NCI-H460 (cell line): ENCODE measurements around the gene HSPB2. TPM values are rescaled to one million over a fixed set of nuclear protein-coding genes. Genes with fewer than 3 reads are reported as not detected.

ENCODE experiments used
- DNase-seq: peaks from one replicate; pipeline ENCODE4 v3.0.0-alpha.2; 2016; ENCODE audit warnings: low read depth; ENCODE audit errors: extremely low read depth
- total RNA-seq: library from RNA; depleted of rRNA; stranded (reverse); fragments of >200 nt; shearing (Covaris generic); gene quantifications from 2 replicates; pipeline ENCODE4 v1.2.3, GENCODE V29; 2014

Gene HSPB2
- total RNA-seq, 1 experiment from 2014 or later = not detected

DNA sequence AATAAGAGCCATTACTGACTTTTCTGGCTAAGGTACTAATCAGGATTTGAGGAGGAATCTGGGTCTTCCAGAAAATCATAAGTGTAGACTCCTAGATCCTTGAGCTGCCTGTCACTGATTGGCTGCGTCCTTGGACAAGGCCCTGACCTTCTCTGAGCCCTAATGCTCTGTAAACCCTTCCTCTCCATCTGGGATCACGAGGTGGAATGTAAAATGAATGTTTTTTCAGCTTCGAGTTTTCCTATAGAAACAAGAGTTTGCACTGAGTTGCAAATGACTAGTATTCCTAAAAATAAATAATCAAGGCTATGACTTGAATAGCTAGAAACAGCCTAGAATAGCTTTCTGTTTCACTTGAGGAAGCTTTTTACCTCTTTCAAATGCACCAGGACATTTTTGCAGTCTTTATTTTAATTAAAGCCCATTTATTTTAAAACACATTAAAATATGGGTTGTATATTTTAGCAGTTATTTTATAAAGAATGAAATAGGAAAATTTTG, 23.6 kb downstream of the HSPB2 start:
- DNase-seq = no peak

DNA sequence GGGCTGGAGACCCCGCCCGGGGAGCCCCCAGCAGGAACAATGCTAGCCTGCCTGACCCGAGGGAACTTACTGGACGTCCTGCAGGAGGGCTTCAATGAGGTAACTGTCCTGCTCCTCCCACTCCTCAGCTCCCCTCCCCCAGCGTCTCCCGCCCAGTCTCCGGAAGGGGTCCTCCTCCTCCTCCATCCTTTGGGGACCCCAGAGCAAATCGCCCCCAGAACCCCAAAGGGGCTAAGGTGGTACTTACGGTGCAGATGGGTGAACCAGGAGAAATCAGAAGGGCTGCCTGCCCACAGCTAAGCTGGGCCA, 24.9 kb downstream of the HSPB2 start:
- DNase-seq = no peak

DNA sequence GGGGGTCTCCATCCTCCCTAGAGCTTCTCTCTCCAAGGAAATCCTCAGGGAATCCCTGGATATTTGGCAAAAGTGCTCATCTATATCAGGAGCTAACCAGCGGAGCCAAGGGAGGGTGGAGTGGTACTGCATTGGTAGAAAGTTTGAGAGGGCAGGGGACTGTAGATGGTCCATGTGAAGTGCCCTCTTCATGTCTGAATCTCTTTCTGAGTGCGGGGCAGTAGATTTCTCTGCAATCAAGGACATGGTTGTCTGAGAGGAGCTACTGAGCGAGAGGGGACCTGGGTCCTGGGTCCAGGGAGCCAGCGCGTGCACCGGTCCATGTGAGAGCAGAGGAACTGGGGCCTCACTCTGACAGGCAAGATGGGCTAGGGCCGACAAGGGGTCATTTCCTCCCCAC, 25.3 kb downstream of the HSPB2 start:
- no peak for DNase-seq

DNA sequence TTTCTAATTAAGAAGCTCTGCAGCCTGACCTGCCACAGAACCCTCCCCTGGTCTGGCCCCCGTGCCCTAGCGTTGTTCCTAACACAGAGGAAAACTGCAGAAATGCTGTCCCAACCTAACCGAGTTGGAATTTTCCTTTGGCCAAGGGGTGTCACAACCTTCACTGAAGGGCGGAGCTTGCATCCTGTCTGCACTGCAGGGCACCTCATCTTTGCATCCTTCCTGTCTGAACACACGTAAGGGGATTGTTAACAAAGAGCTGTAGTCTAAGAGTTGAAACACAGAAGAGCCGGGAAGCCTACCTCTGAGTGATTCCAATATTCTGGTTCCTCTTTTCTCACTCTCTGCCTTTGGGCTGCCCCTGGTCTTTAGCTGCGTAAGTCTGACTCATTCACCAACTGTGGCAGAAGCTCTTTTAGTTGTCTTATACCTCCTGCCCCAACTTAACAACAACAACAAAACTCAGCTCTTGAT, 26.2 kb downstream of the HSPB2 start:
- no peak for DNase-seq

DNA sequence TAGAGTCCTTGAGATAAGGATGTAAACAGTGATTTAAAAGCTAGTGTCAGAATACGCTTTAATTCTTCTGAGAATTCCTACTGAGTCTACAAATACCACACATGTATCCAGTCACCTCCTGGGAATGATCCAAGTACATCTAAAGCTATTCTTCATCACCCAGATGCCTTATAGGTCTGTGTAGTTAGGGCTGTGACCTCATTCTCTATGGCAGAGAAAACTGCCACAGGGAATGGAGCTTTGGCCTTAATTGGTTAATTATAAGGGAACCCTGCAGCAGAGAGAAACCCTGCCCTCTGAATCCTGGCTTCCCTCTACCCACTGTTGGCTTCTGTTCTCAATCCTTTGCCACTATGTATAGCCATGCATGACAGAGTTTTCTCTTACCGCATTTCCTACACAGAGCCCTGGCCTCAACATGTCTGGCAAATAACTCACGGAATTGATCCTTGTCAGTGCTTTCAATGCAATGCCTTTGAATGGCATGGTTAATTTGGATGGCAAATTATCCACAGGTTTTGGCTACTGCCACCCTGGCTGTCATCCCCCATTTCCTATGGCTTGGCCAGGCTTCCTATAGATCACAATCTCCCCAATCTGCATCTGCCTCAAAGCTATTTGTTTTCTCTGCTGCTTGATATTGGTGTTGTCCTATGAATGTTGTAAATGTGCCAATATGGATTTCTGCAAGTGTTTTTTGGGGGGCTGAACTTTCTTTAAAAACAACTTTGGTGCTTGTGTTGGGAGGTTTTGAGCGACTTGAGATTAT, 27.5 kb downstream of the HSPB2 start:
- DNase-seq = no peak

DNA sequence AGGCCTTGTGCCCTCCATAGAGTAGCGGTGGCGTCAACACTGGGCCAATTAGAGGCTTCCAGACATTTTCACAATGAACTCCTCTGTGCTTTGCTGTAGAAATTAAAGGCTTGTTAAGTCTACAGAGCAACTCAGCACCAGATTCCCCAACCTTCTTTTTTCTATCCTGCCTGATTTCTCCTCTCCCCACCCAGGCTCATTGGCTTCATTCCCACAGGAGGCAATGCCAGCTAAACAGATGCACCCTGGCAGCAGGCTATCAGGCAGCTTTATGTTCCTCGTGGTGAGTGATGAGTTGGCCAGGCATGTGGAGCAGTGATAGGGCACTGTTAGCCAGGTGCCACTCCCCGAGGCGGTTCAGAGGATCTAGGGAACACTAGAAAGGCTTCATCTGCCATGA, 29.4 kb downstream of the HSPB2 start:
- no peak for DNase-seq

DNA sequence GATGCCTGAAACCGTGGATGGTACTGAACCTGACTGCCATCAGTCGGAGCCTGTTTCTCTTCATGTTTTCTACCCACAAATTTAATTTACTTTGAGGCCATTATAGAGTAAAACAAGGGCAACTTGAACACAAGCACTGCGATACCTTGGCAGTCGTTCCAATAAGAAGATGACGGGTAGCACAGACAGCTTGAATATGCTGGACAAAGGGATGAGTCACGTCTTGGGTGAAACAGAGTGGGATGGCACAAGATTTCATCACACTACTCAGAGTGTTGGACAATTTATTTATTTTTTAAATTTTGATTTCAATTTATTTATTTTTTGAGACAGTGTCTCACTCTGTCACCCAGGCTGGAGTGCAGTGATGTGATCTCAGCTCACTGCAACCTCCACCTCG, 30.3 kb downstream of the HSPB2 start:
- no peak for DNase-seq

DNA sequence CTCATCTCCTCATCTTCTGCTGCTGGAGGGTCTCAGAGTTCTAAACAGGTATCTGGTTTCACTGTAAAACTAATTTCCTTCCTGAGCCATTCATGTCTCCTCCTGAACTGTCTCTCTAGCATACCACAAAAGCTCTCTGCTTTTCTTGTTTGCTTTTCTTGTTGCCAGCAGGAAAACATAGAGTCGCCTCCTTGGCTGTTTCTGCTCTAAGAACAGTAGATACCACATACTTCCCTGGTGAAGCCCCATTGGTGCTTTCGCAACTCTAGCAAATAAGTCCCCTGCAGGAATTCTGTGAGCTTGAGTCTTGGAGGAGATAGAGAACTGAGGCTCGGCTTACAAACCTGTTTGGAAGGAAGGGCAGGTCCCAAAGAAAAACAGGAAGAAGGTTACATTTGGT, 31.6 kb downstream of the HSPB2 start:
- DNase-seq = no peak

DNA sequence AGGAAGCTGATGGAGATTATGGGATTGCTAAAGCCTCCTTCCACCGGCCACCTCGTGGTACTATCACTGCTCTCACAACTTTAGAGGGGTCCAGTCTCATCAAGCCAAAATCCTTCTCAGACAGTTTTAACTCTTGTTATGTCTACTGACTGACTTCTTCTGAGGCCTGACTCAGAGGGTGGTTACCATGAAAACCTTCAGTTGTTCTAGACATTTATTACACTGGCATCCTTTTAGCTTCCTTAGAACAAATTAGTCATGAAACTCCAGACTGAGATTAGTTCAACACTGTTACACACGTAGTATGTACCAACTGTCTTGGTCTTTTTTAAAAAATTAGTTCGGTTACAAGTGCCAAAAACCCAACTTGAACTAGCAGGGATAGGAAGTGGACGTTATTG, 32.1 kb downstream of the HSPB2 start:
- no peak for DNase-seq

DNA sequence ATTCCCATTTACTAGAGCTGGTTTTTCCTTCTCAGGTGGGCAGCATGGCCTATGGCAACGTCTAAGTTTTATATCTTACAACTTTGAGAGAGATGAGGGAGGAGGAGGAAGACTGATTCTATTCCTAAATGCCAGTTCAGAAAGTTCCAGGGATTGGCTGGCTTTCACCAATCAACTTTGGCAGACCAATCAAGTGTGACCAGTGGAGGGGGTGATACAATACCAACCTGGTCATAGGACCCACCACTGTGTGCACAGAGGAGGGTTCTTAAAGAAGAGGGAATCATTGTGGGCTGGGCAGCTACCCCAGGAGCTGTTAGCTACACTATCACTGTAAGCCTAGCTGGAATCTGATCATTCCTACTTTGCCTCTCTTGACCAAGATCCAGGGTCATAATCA, 32.7 kb downstream of the HSPB2 start:
- no peak for DNase-seq

DNA sequence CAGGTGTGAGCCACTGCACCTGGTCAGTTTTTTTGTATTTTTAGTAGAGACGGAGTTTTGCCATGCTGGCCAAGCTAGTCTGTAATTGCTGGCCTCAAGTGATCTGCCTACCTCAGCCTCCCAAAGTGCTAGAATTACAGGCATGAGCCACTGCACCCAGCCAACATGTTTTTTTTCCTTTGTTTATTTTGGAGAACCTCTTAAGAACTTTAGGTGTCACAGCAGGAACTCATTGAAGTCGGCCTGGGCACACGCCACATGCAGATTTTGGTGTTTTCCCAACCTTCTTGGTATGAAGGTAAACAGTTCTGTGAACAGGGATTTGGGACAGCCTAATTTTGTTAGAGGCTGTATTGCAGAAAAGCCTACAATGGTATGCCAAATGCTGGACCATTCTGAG, 34.0 kb downstream of the HSPB2 start:
- DNase-seq = no peak

DNA sequence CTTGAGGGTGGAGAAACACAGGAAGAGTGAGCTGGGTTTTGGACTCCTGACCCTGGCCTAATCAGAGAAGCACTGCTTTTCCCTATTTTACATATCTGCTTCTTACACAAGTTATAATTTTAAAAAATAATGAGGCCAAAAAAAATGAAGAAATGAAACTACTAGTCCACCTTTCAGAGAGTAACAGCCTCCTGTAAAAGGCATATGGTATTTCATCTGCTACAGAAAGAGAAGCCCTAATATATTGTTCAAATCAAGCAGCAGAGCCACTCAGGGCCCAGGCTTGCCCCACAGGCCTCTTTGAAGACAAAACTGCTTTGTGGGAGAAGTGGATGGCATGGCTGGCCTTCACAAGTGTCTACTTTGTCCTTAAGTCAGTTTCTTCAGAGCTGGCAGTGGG, 34.6 kb downstream of the HSPB2 start:
- DNase-seq = no peak

DNA sequence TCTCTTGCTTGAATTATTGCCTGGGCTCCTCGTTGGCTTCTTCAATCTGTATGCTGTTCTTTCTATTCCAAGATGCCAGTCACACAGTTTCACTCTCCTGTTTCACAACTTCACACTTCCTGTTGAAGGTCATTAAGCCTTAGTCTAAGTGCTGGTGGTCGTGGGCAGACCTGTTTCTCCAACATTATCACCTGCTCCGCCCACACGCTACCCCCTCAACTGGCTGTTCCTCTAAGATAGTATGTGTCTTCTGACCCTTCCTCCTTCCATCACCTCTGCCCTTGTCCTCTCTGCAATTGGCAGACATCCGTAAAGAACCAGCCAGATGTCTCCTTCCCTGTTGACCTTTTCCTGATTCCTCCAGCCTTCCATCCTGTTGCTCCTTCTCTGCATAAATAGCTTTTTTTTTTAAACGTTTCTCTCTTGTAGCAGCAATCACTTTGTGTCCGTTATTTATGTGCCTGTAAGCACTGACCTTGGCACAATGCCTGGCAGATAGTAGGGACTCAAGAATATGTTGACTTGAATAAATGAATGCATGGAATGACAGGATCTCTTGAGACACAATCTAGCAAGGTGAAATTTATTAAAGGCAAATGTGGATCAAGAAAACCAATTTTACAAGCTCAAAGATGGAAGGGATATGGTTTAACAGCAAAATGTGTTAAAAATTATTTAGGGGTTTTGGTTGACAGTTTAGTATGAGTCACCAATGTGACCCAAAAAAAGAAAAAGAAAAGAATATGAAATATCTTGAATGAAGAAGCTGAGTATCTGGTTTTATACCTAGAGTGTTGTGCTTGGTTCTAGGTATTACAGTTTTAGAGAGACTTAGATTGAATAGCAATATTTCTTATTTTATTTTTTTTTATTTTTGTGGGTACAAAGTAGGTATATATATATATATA, 37.2 kb downstream of the HSPB2 start:
- no peak for DNase-seq

DNA sequence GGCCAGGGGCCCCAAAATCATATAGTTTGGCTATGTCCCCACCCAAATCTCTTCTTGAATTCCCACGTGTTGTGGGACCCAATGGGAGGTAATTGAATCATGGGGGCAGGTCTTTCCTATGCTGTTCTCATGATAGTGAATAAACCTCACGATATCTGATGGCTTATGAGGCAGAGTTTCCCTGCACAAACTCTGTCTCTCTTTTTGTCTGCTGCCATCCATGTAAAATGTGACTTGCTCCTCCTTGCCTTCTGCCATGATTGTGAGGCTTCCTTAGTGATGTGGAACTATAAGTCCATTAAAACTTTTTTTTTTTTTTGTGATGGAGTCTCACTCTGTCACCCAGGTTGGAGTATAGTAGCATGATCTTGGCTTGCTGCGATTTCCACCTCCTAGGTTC, 39.0 kb downstream of the HSPB2 start:
- DNase-seq = no peak

DNA sequence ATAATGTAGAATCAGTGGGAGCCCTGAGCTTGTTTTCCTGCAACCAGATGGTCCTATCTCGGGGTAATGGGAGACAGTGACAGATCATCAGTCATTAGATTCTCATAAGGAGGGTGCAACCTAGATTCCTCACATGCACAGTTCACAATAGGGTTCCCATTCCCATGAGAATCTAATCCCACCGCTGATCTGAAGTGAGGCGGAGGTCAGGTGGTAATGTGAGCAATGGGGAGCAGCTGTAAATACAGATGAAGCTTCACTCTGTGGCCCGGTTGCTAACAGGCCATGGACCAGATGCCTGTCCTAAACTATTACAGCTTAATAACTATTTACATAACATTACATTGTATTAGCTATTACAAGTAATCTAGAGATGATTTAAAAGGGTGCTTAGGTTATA, 41.6 kb downstream of the HSPB2 start:
- no peak for DNase-seq

DNA sequence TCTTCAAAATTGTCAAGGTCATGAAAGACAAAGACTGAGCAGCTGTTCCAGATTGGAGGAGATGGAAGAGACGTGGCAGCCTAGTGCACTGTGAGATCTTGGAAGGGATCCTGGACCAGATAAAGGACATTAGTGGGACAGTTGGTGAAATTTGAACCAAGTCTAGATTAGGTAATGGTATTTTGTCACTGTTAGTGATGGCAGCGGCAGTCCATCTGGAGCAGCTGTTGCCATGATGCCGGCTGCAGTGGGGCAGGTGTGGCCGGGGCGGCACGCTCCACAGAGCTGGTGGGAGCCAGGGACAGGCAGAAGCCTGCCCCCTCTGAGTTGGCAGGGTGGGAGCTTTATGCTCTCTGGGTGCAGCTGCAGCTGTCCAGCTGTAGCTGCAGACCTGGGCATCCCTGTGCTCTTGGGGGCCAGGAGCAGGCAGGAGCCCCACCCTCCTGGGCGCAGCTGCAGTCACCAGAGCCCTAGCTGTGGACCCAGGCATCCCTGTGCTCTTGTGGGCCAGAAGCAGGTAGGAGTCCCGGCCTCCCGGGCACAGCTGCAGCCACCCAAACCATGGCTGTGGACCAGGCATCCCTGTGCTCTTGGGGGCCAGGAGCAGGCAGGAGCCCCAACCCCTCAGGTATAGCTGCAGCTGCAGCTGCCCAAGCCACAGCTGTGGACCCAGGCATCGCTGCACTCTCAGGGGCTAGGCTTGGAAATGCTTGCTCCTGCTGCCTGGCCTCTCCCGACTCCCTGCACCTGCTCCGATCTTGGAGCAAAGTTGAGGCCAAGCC, 45.3 kb downstream of the HSPB2 start:
- no peak for DNase-seq

DNA sequence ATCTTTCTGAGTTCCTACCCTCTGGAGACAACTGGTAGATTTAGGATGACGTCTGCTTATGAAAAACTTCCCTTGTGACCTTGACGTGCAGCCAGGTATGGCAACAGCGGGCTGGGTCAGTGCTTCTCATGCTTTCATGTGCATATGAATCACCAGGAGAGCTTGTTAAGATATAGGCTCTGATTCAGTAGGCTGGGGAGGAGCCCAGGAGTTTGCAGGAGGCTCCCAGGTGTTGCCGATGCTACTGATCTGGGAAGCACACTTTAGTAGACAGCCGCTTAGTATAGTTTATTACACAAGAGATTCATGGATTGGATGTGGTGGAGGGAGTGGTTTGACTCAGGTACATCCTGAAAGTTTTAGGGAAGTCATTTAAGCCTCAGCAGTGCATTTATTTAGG, 48.4 kb downstream of the HSPB2 start:
- no peak for DNase-seq

DNA sequence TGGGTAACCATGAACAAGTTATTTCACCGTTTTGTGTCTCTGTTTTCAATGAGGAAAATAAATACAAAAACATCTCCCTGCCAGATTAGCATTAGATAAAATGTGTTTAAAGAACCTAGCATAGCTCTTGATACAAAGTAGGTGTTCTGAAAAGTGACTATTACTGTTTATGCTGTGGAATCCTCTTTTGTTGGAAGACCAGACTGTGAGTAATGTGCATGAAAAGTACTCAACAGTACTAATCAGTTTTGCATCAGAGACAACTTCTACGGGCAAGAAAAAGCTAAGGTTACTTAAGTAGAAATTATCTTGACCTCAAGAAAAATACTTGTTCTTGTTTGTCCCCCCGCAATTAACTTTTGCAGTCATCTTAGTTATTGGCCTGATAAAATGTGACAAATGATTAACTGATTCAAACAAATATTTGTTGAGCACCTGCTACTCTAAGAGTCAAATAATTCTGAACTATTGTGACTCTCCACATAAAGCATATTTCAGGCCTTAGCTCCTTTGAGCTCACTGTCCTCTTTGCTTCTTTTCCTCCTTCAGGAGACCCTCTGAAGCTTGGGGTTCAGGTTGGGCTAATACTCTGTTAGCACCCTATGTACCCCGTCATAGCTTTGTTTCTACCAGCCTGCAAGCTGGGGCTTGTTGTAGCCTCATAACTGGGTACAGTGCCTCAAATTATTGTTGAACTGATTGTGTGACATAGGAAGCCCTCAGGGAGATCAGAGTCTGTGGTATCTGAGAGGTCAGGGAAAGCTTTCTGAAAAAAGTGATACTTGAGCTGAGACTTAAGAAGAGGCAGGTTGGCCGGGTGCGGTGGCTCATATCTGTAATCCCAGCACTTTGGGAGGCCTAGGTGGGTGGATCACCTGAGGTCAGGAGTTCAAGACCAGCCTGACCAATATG, 49.1 kb downstream of the HSPB2 start:
- no peak for DNase-seq
